Measurements from ENCODE around the gene BTBD9. TPM values are rescaled to one million over a fixed set of nuclear protein-coding genes. Genes with fewer than 3 reads are reported as not detected.

BTBD9 gene
- total and polyA plus RNA-seq, 2 donors = 2.9 to 4.2 TPM

Other genes with a start within 250 kb of the BTBD9 start
- 73.5 TPM for gene GLO1, start 63.2 kb upstream of the BTBD9 start, total RNA-seq
- 76.7 TPM for gene GLO1, start 63.2 kb upstream of the BTBD9 start, polyA plus RNA-seq
- gene DNAH8, start 75.4 kb upstream of the BTBD9 start, total RNA-seq = 0.05 TPM
- gene DNAH8, start 75.4 kb upstream of the BTBD9 start, polyA plus RNA-seq = 0.11 TPM

All from thymus (tissue), 2 donors.